ENCODE measurements around the gene LENG9.

LENG9 gene

GRCh38 chr19:54462047-54462654 lies 1.4 kb downstream of the LENG9 start:
- H3K9me2 ChIP-seq (ENCODE audit: low read depth, low read length), result no peaks in the 10 kb centered on the region
- peaks cover 18% of the 10 kb centered on the region for H3K4me1 ChIP-seq (ENCODE audit: insufficient read depth, low read length, severe bottlenecking)
- no peaks in the 10 kb centered on the region for H3K27me3 ChIP-seq (ENCODE audit: insufficient read depth, low read length)
- H3K27ac ChIP-seq (ENCODE audit: low read depth, low read length, poor library complexity, severe bottlenecking), result peak overlapping the region; percentile 90
- peak overlapping the region; percentile 92 for H3K4me2 ChIP-seq (ENCODE audit: low read length)
- H3K9me3 ChIP-seq (ENCODE audit: low read length), result no peaks in the 10 kb centered on the region
- no peak overlapping the region for H2AFZ ChIP-seq (ENCODE audit: low read length)
- no peaks in the 10 kb centered on the region for H4K20me1 ChIP-seq (ENCODE audit: insufficient read depth, low read length)
- peak overlapping the region; percentile 64 for H3K4me3 ChIP-seq (ENCODE audit: low read depth, low read length, poor library complexity, severe bottlenecking)
- H3K79me2 ChIP-seq (ENCODE audit: insufficient read depth, low read length), result no peaks in the 10 kb centered on the region
- peaks cover 50% of the 10 kb centered on the region for H3K36me3 ChIP-seq (ENCODE audit: insufficient read depth, low read length)
- peaks cover 3% of the 10 kb centered on the region; the same call in 1 of the 2 replicates for H3F3A ChIP-seq (ENCODE audit: insufficient read depth, low read length)
- peak overlapping the region; percentile 81 for H3K9ac ChIP-seq (ENCODE audit: low read length)
- no peak for TF ChIP-seq EZH2 (IDR thresholded peaks at IDR 0.05; ENCODE audit: borderline replicate concordance, low read length)
- TF ChIP-seq CTCF (IDR thresholded peaks at IDR 0.05; ENCODE audit: low read length), result no peak

- TF ChIP-seq CTCF (IDR thresholded peaks at IDR 0.05; ENCODE audit: low read length) (no peak), EZH2 (IDR thresholded peaks at IDR 0.05; ENCODE audit: borderline replicate concordance, low read length) (no peak)
- peaks cover 18% of the 10 kb centered on the region for H3K4me1 ChIP-seq (ENCODE audit: insufficient read depth, low read length, severe bottlenecking)
- peak overlapping the region; percentile 90 for H3K27ac ChIP-seq (ENCODE audit: low read depth, low read length, poor library complexity, severe bottlenecking)
- peak overlapping the region; percentile 81; the same call in 1 of the 2 replicates for H3K9ac ChIP-seq (ENCODE audit: low read length)
- H3K79me2 ChIP-seq (ENCODE audit: insufficient read depth, low read length), result no peaks in the 10 kb centered on the region
- peaks cover 3% of the 10 kb centered on the region; the same call in 1 of the 2 replicates for H3F3A ChIP-seq (ENCODE audit: insufficient read depth, low read length)
- no peaks in the 10 kb centered on the region for H3K27me3 ChIP-seq (ENCODE audit: insufficient read depth, low read length)
- H3K9me2 ChIP-seq (ENCODE audit: low read depth, low read length), result no peaks in the 10 kb centered on the region
- no peaks in the 10 kb centered on the region for H3K9me3 ChIP-seq (ENCODE audit: low read length)
- peak overlapping the region; percentile 92; the same call in 1 of the 2 replicates for H3K4me2 ChIP-seq (ENCODE audit: low read length)
- peaks cover 55% of the 10 kb centered on the region for H3K36me3 ChIP-seq (ENCODE audit: insufficient read depth, low read length)
- H2AFZ ChIP-seq (ENCODE audit: low read length), result no peak overlapping the region
- H4K20me1 ChIP-seq (ENCODE audit: insufficient read depth, low read length), result no peaks in the 10 kb centered on the region
- peak overlapping the region; percentile 64 for H3K4me3 ChIP-seq (ENCODE audit: low read depth, low read length, poor library complexity, severe bottlenecking)
These were observed 2.0 kb downstream of the LENG9 start for GRCh38 chr19:54461613-54462012.

- Histone ChIP-seq H3K36me3 (ENCODE audit: insufficient read depth, low read length) (peaks cover 59% of the 10 kb centered on the region), H2AFZ (ENCODE audit: low read length) (no peak overlapping the region), H3K4me1 (ENCODE audit: insufficient read depth, low read length, severe bottlenecking) (peaks cover 18% of the 10 kb centered on the region), H3K4me3 (ENCODE audit: low read depth, low read length, poor library complexity, severe bottlenecking) (no peak overlapping the region), H3F3A (ENCODE audit: insufficient read depth, low read length) (peaks cover 3% of the 10 kb centered on the region; the same call in 1 of the 2 replicates), H3K4me2 (ENCODE audit: low read length) (no peak overlapping the region), H3K27me3 (ENCODE audit: insufficient read depth, low read length) (no peaks in the 10 kb centered on the region), H3K9me3 (ENCODE audit: low read length) (no peaks in the 10 kb centered on the region), H3K27ac (ENCODE audit: low read depth, low read length, poor library complexity, severe bottlenecking) (no peak overlapping the region), H3K9ac (ENCODE audit: low read length) (no peak overlapping the region), H4K20me1 (ENCODE audit: insufficient read depth, low read length) (no peaks in the 10 kb centered on the region), H3K79me2 (ENCODE audit: insufficient read depth, low read length) (no peaks in the 10 kb centered on the region), H3K9me2 (ENCODE audit: low read depth, low read length) (no peaks in the 10 kb centered on the region)
- TF ChIP-seq CTCF (IDR thresholded peaks at IDR 0.05; ENCODE audit: low read length), result no peak
- no peak for TF ChIP-seq EZH2 (IDR thresholded peaks at IDR 0.05; ENCODE audit: borderline replicate concordance, low read length)
These were observed 2.4 kb downstream of the LENG9 start for GRCh38 chr19:54461210-54461609.

Measured in OCI-LY1 (cell line).